GM18526 (cell line): ENCODE results near the gene PPP1R3F.
"Not testable (repeated sequence)": the region's sequence is repeated elsewhere in the genome, so short reads cannot be mapped to it uniquely, and the experiment has no call there.

Source experiments
- POLR2A ChIP-seq: IDR thresholded peaks from 3 replicates; pipeline ENCODE4 v1.6.1; 2011; ENCODE audit not compliant: insufficient read length; ENCODE audit errors: extremely low read depth

PPP1R3F gene

DNA sequence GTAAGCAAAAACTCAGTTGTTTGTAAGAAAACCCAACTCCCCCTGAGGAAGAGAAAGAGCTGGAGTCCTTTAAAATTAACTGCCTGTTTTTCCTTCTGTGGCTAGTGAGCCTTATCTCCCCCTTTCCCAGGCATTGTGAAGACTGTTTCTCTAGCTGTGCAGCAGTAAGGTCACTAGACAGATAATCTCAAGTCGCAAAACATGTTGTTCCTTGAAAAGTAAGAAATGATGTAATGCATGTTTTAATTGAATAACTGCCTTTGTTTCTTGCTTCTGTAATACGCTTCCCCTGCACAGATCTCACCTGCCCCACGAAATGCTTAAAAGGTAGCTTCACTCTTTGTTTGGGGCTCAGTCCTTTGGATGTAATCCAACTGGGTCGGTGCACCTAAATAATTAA lies 46.5 kb downstream of the PPP1R3F start:
- no peak for TF ChIP-seq POLR2A

DNA sequence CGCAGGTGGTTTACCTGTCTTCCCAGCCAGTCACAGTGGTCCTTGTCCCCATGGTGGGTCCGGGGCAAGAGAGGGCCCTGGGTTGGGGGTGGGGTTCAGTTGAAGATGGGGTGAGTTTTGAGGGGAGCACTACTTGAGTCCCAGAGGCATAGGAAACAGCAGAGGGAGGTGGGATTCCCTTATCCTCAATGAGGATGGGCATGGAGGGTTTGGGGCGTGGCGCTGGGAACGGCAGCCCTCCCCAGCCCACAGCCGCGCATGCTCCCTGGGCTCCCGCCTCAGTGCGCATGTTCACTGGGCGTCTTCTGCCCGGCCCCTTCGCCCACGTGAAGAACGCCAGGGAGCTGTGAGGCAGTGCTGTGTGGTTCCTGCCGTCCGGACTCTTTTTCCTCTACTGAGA lies 52.1 kb downstream of the PPP1R3F start, which contains the start of gene GAGE12J:
Gene GAGE12J, plus strand, starts transcription at position 301 of the 400 bp plus-strand sequence. CDS start 1,157 bp downstream, outside the sequence.
- TF ChIP-seq POLR2A: not testable (repeated sequence)

GRCh38 chrX:49331282-49331681 lies 61.7 kb downstream of the PPP1R3F start, which contains the start of gene GAGE13:
TSS of gene GAGE13 (plus strand) at chrX:49331582. CDS start at chrX:49332738, 1,156 bp downstream.
- not testable (repeated sequence) for TF ChIP-seq POLR2A
